Measurements from ENCODE around the gene IL1A.

GRCh38 chr2:112730216-112730615 is 54.1 kb downstream of the IL1A start:
- TF ChIP-seq PATZ1 (CRISPR knock-in tag; IDR thresholded peaks at IDR 0.05; ENCODE audit: borderline replicate concordance) (no peak), ESRRG (CRISPR knock-in tag; IDR thresholded peaks at IDR 0.05) (no peak), GLIS3 (CRISPR knock-in tag; IDR thresholded peaks at IDR 0.05) (no peak), ZFP30 (CRISPR knock-in tag; IDR thresholded peaks at IDR 0.05) (no peak), CREB5 (CRISPR knock-in tag; IDR thresholded peaks at IDR 0.05; ENCODE audit: low read depth) (no peak), ZNF8 (CRISPR knock-in tag; IDR thresholded peaks at IDR 0.05) (no peak)
